ENCODE data around the gene RCCD1. TPM values are rescaled to one million over a fixed set of nuclear protein-coding genes. Genes with fewer than 3 reads are reported as not detected.

Gene RCCD1
- total RNA-seq, 1 donor = 10.1 TPM

GRCh38 chr15:90914305-90915080 is 40.2 kb upstream of the RCCD1 start:
- DNase-seq (ENCODE audit: low read depth) = no peak

DNA sequence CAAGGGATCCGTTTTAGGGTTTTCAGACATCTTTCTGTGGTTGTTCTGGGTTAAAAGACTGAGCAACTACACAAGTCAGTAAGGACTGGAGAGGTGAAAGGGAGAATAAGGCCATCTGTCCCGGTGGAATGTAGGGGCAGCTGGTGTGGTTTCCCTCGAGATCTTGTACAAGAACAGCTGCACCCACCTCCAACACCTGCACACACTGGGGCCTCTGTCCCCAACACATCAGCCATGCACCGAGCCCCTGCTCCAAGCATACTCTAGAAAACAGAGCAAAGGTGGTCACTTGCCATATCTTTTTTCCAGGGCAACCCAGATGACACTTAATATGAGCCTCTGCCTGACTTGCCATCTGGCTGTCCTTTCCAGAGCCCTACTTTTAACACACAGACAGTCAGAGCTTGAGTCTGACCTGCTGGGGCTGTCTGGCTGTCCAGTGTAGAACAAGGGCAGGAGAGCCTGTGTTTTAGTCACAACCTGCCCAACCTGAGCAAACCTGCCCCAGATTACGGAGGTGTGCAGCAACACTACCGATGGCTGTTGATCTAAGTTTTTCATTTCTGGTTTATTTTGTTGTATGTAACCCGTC is 39.4 kb upstream of the RCCD1 start:
- H3K4me3 ChIP-seq (ENCODE audit: low read depth, low read length) = no peak overlapping the region
- no peak for DNase-seq (ENCODE audit: low read depth)
- no peak for TF ChIP-seq CTCF (IDR thresholded peaks at IDR 0.05; ENCODE audit: insufficient read depth, low read length)

More at GRCh38 chr15:90914305-90915080, 40.2 kb upstream of the RCCD1 start:
- TF ChIP-seq CTCF (IDR thresholded peaks at IDR 0.05; ENCODE audit: insufficient read depth, low read length) = no peak
- no peak overlapping the region for H3K4me3 ChIP-seq (ENCODE audit: low read depth, low read length)

- H3K4me3 ChIP-seq (ENCODE audit: low read depth, low read length) = no peak overlapping the region
- no peak for TF ChIP-seq CTCF (IDR thresholded peaks at IDR 0.05; ENCODE audit: insufficient read depth, low read length)
- no peak for DNase-seq (ENCODE audit: low read depth)
Observed at GRCh38 chr15:90915808-90916440, 38.8 kb upstream of the RCCD1 start.

- no peak overlapping the region for H3K4me3 ChIP-seq (ENCODE audit: low read depth, low read length)
- DNase-seq (ENCODE audit: low read depth) = no peak
- no peak for TF ChIP-seq CTCF (IDR thresholded peaks at IDR 0.05; ENCODE audit: insufficient read depth, low read length)
Observed at GRCh38 chr15:90916461-90916860, 38.2 kb upstream of the RCCD1 start.

GRCh38 chr15:90917569-90917968 is 37.1 kb upstream of the RCCD1 start:
- no peak overlapping the region for H3K4me3 ChIP-seq (ENCODE audit: low read depth, low read length)
- TF ChIP-seq CTCF (IDR thresholded peaks at IDR 0.05; ENCODE audit: insufficient read depth, low read length) = no peak
- DNase-seq (ENCODE audit: low read depth) = no peak

- DNase-seq (ENCODE audit: low read depth) = no peak
- H3K4me3 ChIP-seq (ENCODE audit: low read depth, low read length) = no peak overlapping the region
- no peak for TF ChIP-seq CTCF (IDR thresholded peaks at IDR 0.05; ENCODE audit: insufficient read depth, low read length)
Observed at GRCh38 chr15:90918034-90918788, 36.5 kb upstream of the RCCD1 start.
